NCI-H82 treated with DMSO at 0.1 percent for 48 hours (cell line): ENCODE measurements around the gene DBX2.
"Not testable (repeated sequence)": the region's sequence is repeated elsewhere in the genome, so short reads cannot be mapped to it uniquely, and the experiment has no call there.

ENCODE experiments used
- DNase-seq: peaks from one replicate; lab custom pipeline; 2025; ENCODE audit not compliant: unreplicated experiment; lab: John Stamatoyannopoulos, UW

Gene DBX2

DNA sequence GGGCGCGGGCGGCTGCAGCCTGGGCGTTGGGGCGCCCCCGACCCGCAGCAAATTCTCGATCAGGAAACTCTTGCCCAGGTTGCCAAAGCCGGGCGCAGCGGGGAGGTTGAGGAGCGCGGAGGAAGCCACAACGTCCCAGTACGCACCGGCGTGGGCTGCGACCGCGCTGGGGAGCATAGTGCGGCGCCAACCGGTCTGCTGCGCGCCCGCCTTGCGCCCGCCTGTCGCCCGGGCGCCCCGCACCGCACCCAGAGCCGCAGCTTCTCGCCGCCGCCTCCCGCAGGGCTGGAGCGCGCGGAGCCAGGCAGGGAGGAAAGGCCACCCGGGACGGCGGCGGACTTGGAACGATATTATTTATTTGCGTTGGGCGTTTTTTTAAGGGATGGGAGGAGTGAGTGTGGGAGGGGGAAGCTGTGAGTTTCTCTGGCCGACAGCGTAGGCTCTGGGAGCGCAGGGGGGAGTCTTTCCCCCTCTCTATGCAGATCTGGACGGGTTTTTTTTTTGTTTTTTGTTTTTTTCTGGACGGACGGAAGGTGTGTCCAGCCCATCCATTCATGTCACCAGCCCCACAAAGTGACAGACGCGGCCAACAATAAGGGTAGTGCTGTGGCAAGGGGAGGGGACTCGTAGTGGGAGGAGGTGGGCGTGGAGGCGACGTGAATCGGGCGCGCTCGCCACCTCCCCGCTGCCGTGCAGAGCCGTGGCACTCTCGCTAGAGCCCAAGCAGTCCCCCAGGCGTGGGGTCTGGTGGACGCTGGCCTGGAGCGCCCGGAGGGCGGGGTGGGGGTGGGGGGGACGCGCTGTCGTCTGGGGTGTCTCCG, at the start of gene DBX2:
TSS of gene DBX2 (minus strand) at position 349 of the 821 bp plus-strand sequence. CDS start at position 177, 172 bp downstream.
- DNase-seq: peak; percentile 3

DNA sequence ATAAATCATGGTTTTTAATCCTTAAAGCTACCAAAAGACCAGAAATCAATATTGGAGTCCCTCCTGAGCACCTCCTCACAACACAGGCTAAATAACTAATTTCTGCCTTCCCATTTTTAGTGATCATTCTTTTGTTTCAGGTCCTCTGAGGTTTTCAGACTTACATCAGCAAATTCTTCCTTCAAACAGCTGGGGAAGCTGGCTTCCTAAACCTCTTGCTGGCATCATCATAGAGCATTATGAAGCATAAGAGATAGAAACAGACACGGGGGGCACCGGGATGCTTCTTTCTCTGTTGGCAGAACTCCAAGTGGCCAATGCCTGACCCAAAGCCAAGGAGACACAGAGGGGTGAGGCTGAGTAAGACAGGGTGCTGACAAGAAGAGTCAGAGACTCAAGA, 47.9 kb upstream of the DBX2 start:
- no peak for DNase-seq

DNA sequence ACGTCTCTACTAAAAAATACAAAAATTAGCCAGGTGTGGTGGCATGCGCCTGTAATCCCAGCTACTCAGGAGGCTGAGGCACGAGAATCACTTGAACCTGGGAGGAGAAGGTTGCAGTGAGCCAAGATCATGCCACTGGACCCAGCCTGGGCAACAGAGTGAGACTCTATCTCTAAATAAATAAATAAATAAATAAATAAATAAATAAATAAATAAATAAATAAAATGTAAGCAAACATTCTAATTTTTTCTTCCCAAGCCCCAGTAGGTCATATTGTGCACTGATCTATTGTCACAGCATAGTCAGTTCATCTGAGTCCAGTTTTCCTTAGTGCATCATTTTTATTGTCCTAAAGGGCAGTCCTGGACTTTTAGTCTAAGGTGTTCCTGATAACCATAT, 44.5 kb upstream of the DBX2 start:
- DNase-seq: not testable (repeated sequence)

DNA sequence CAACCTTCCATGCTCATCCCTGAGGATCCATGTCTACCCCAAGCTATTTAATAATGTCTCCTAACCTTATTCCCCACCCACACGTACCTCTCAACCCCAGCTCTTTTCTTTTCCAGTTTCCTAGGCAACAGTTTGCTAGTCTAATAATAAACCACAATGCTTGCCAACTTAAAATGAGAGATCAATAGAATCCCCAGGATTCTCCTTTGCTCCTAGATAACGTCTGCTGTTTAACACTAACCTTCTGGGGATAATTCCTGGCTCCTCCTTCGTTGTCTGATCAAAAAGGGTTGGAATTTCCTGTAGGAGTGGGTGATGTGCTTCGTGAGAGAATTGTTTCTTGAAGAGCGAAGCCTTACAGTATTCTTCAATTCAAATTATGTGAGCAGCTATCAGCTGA, 42.2 kb upstream of the DBX2 start:
- DNase-seq: no peak

DNA sequence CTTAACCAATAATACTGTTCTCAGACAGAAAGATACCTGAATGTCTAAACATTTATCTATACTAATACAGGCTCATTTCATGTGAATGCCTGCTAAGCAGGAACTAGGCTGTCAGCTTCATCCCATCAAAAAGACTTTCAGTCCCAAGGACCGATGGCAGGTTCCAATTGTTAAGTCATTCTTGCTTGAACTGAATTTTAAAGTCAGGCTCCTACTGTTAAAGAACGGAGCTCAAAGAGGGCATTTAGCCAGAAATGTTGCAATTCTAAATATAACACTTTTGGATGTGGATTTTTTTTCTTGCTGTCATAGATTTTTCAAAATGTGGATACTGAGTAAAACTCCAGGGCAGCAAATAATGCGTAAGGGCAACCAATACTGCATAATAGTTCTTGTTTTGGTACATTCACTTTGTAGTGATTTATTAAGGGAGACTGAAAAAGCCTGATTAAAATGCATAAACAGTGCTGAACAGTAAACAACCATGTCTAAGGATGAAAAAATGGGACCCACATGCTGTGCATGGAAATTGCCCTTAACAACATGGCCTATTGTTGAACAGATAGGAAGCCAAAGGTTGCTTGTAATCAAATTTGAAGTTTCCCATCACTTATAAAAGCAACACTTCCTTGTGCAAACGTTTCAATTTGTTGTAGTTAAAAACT, 38.6 kb upstream of the DBX2 start:
- no peak for DNase-seq

DNA sequence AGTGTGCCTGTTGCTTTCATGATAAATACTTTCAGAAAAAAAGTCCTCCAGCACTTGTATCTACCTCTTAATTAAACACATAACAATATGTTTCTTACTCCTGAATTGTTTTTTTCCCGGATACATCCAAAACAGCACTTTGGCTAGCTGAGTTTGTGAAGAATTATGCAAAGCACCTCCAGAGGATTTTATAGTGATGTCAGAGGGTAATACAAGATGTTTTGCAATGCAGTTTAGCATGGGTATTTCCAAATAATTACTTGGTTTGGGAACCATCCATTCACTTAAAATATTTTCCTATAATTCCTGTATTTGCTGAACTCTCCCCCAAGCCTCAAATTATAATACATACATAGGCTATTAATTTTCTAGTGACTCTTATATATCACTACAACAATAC, 37.7 kb upstream of the DBX2 start:
- DNase-seq: no peak

DNA sequence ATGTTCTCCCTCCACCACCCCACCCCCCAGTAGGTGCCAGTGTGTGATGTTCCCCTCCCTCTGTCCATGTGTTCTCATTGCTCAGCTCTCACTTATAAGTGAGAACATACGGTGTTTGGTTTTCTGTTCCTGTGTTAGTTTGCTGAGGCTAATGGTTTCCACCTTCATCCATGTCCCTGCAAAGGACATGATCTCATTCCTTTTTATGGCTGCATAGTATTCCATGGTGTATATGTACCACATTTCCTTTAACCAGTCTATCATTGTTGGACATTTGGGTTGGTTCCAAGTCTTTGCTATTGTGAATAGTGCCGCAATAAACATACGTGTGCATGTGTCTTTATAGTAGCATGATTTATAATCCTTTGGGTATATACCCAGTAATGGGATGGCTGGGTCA, 33.3 kb upstream of the DBX2 start:
- DNase-seq: not testable (repeated sequence)

DNA sequence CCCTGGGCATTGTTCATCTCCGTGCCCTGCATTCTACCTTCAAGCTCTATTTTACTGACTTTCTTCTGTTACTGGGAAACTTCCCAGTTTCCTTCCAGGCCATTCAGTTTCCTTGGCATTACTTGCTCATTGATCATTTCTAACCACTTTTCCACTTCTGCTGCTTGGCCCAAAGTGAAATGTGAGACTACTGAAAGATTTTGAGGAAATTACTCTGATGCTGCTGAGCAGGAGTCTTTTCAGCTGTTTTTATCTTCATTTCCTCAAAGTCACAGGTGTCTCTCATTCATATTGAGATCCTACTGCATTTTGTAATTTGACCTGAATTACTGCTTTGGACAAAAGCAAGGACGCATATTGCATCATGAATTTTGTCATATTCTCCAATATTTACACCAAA, 26.4 kb upstream of the DBX2 start:
- no peak for DNase-seq

DNA sequence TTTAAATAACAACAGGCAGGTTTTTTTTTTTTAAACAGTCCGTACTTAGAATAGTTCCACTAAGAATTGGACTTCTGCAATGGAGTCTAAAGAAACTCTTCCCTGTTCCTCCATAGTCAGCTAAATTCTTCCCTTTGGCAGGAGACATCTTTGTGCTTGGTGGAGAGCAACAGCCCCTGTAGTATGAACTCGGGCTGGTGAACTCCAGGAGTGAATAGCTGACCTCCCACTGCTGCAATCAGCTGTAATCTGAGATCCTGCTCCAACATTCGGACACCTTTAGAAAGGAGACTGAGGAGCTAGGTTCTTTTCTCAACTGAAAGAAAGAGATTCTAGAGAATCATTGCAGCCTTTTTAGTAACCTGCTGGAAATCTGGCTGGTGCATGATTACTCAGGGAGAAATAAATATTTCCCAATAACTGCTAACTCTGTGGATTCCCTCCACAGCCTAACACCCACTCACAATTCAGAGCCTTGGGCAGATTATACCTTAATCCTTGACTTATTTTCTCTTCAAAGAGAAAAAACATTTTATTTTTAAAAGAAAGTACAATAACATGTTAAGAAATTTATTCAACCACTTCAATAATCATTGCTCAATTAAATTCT, 25.6 kb upstream of the DBX2 start:
- no peak for DNase-seq

DNA sequence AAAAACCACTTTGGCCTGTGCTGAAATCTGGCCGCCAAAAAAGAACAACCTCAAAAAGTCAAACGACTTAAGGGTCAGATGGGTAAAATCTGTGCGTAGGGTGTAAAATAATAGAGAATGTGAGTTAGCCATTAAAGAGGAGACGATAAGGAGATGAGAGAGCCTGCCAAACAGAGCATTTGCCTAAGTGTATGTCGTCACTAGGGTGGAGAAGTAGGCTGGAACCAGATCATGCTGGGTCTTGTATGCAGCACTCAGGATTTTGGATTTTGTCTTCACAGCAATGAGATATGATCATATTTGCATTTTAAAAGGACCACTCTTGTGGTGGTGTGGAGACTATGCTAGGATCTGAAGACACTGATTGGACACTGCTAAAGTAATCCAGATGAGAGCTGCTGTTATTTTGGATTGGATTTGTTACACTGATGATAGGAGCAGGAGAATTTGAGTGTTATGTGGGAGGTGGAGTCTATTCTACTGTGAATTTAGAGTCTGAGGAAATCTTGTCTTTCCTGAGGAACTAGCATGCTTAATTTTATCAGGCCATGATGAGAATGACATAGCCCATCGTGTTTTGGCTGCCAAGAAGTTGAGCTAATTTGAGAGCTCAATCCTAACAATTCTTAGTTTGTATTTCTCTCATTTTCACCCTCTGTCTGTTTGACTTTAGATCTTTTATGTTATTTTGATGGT, 24.8 kb upstream of the DBX2 start:
- no peak for DNase-seq

DNA sequence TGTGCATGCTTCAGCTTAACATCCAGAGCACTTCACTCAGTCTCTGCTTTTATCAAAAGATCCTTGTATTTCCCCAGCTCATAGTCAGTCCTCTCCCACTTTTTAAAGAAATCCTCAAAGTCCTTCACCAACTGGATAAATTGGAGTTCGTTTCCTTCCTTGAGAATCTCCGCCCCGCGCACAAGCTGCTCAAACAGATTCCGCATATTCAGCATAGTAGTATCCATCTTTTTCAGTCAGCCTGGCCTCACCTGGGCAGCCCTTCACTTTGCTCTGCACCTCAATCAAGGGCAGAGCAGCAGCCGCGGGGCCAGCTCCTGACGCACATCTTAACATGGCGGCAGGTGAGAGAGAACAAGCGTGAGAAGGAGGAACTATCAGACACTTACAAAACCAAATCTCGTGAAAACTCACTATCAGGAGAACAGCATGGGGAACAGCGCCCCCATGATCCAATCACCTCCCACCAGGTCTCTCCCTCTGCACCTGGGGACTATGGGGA, 14.3 kb upstream of the DBX2 start:
- no peak for DNase-seq

DNA sequence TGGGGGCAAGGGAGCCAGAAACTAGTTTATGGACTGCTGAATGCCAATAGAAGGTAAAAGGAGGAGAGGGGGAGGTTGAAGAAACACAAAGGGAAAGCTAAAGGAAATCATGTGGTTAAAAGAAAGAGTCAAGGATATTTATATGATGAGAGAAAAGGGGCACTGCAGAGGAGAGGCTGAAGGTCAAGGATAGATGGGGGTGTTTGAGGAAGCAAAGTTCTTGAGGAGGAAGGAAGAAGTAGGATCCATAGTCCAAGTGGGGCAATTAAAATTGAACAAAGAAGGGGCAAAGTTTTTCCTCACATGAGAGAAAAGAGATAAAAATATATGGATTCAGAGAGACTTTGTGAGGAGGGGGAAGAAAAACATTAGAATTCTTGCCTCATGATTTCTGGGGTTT, 10.1 kb upstream of the DBX2 start:
- no peak for DNase-seq

DNA sequence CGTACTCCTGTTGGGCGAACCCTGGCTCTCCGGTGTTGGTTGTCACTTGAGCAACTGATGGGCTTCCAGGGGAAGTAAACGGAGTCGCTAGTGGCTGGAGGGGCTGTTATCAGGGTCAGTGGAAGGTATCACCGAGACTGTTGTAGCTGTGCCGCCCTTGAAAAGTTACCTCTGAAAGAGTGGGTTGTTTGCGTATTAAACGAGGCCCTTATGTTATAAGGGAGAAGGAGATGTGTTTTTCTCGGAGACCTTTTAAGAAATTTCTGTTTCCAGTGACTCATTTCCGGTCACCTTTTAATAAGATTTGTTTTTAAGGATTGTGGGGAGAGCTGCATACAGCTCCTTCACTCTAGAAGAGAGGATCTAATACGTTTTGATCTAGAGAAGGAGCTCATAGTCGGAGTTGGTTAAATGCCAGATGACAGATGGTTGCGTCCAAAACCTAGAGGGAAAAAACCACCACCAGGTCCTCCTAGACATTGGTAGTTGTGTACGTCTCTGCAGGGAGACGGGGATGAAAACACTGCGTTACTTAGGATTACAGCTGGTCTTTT, 750 bp upstream of the DBX2 start:
- DNase-seq: peak; percentile 57

DNA sequence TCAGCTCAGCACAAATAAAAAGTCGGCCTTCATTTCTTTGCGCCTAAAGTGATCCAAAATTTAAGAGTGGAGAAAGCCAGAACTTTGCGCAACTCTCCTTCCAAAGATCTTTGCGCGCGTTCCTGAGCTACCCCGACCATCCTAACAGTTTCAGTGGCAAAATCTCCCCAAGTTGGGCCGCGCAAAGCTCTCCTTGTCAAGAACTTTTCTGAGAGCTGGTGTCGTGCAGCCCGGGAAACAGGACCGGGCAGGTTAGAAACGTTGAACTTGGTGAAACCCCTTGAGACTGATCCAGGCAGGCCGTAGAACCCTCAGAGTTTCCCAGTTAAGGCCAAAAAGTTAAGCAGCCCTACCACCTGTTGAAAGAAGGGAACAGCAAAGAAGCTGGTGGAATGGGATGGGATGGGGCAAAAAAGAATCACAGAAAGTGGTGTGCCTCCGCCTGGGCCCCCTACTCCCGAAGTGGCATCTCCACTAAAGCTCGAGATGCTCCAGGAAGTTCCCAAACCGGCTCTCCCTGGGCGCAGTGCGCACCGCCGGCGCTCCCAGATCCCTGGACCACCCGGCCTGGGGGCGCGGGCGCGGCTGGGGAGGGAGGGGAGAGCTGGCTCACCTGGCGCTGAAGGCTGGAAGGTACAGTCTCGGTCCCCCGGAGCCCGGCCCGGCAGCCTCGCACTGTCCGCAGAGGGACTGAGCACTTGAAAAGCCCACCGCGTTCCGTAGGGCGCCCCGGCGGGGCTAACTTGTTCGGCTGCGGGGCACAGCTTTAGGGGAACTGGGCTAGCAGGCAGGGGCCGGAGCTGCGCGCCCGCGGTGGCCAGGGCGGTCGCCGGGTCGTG, 768 bp downstream of the DBX2 start:
- no peak for DNase-seq

DNA sequence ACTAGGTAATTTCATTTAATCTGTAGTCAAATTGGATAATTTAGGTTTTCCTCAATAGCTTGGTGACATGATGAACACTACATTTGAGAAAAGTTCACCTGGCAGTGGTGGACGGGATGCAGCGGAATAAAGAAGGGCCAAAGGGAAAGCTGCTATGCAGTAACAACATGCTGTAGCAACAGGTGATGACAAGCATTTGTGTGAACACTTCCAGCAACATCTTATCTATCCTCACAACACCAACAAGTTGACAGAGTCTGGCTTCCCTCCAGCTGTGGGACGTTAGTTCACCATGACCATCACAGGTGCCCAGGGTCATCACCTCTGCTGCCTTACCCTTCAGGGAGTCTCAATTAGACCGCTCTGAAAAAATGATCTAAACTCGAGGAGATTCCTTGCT, 8.3 kb downstream of the DBX2 start:
- DNase-seq: no peak

DNA sequence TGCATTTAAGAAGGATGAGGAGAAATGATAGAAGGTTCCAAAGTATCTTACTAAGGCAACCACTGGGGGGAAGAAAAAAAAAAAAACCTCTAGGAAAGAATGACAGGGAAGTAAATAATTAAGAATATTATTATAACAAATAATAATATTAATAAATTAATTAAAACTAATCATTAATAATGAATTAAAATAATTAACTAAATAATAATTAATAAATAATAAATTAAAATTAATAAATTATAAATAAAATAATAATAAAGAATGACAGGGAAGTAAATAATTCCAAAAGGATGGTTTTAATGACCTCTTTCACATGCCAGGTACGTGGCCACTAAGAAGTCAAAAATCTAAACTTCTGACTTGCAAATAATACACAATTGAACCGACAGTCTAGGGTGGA, 9.9 kb downstream of the DBX2 start:
- no peak for DNase-seq

DNA sequence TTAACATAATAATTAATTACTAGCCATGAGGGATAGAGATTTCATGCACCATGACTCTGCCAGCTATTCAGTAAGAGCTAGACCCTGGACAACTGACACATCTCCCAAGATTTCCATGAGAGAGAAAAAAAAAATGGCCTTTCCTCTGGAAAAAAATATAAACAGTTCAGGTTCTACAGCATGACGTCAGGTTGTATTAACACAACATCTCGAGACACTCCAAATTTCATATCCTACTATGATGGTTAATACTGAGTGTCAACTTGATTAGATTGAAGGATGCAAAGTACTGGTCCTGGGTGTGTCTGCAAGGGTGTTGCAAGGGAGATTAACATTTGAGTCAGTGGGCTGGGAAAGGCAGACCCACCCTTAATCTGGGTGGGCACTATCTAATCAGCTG, 11.1 kb downstream of the DBX2 start:
- no peak for DNase-seq

DNA sequence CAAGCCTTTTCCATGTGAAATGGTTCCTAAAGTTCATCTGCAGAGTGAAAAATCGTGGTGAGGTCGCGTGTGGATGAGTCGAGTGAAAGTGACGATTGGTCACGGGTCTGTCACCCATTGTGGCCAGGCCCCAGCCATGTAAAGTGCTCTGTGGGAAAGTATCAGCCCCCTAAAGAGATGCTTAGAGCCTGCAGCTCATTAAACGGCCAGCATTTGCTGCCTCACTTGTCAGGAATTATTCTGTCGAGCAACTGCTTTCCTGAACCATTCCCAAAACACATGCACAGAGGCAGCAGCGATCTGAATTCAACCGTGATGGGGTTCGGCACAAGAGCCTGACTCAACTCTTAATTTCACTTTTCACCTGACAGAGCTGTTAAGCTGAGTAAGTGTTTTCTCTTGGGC, 16.0 kb downstream of the DBX2 start:
- DNase-seq: no peak

DNA sequence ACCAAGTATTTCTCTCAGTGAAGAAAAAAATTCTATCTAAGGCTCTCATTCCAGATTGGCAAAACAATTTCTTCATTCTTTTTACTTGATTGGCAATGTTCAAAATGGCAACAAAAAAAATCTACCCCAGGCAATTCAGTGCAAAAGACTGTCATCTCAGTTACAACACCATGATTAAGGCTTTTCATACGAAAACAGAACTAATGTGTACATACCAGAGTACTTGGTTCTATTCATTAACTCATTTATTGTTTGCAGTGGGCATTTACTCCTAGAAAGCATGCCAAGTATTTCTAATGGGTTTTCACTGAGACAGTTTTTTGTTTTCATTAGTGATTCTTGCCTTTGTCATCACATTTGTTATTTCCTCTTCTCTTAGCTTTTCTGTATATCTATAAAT, 33.0 kb downstream of the DBX2 start:
- no peak for DNase-seq

DNA sequence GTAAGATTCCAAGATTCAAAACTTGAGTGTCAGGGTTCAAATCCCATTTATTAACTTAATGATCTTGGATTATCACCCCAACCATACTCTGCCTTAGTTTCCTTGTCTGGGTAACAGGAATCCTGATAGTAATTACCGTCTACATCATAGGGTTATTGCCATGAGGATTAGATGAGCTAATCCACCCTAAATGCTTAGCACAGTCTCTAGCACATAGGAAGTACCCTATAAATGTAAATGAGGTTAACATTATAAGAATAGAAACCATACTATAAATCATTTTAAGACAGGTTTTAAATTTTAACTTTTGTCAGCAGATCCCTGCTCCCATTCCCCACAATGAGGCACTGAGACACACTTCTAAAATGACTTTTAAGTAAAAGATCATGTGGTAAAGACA, 36.5 kb downstream of the DBX2 start:
- no peak for DNase-seq
